Hematopoietic multipotent progenitor cell treated with erythropoietin and hydrocortisone succinate and interleukin-3 and kit ligand, for 8 days (in vitro differentiated cells): Measurements from ENCODE around the gene KLF11.
A peak's percentile ranks its signal among the peaks of the same experiment; 100 is the strongest.

Experiments used
- DNase-seq: peaks from one replicate; pipeline ENCODE4 v3.0.0-alpha.2; 2015

KLF11 gene

DNA sequence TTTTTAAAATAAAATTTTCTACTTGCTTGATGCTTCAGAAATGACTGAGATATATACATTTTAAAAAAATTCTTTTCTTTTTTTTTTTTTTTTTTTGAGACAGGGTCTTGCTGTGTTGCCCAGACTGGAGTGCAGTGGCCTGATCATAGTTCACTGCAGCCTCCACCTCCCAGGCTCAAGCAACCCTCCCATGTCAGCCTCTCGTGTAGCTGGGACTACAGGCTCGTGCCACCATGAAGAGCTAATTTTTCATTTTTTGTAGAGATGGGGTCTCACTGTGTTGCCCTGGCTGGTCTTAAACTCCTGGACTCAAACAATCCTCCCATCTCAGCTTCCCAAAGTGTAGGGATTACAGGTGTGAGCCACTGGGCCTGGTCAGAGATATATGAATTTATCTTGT lies 24.0 kb downstream of the KLF11 start:
- no peak for DNase-seq

- no peak for DNase-seq
Observed at GRCh38 chr2:10067881-10068280, 24.5 kb downstream of the KLF11 start.

DNA sequence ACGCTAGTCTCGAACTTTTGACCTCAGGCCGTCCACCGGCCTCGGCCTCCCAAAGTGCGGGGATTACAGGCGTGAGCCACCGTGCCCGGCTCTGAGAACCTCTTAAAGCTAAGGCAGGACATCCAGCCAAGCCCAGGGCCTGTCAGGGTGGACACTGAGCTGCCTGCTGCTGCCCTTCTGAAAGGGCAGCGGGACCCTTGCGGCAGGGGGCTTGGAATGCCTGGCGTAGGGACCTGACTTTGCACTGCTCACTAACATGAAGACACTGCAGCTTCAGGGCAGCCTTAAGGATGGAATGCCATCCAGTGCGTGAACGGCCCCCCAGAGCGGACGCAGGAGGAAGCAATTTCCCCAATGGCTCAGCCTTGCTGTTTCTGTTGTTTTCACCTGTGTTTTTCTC lies 27.8 kb downstream of the KLF11 start:
- no peak for DNase-seq

DNA sequence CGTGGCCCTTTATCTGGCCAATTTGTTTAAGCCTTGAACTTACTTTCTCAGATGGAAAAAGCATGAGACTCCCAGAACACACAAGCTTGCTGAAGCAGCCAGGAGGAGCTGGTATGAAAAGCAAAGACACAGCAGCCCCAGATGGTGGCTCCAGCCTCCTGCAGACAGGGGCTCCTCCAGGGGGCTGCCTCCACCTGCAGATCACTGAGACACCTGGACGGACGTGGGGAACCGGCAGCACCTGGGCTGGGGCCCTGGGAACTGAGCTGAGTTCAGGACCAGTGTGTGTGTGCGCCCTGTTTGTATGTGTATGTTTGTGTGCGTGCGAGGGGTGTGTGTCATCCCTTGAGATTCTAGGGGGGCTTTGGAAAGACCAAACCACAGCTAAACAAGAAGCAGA lies 28.2 kb downstream of the KLF11 start:
- DNase-seq = no peak

DNA sequence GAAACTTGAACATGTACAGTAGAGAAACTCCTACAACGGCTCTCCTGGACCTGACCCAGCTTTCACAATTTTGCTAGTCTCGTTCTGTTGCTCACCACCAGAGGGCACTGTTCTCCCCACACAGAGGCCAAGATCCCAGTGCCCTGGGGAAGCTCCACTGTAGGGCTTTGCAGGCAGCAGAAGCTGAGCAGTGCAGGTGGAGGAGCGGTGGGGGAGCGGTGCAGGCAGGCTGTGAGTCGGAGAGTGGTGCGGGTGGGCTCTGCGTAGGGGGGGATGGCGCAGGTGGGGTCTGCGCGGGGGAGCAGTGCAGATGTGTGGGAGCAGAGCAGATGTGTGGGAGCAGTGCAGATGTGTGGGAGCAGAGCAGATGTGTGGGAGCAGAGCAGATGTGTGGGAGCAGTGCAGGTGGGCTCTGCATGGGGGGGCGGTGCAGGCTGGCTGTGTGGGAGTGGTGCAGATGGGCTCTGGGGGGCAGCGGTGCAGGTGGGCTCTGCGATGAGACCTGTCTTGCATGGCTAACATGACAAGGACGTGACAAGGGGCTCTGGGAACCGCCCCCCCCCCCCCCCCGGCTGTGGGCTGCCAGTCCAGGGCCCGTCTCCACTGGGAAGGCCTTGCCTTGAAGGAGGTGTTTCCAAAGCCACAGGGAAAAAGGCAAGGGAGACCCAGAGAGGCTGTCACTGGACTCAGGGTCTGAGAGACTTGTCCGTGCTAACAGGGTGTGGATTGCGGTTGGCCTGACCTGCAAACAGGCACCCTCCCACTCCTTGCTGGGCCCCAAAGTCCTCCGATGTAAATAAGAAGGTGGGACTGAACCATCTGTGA lies 29.5 kb downstream of the KLF11 start:
- peak; percentile 84 for DNase-seq

DNA sequence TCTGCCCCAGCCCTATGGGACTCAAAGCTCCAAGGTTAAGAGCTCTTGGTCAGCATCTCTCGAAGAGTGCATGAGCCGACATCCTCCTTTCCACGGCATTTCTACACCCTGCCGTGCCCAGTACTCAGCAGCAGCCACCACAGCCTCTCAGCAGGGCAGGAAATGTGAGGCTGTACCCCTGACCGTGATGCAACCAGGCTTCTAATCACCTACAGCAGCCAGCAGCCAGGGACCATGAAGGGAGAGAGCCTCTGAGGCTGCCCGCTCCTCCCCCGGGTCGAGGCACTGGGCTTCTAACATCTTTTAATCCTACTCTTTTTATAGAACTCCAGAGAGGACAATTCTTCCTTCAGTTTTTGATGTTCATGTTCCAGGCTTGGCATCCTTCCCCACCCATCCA lies 30.4 kb downstream of the KLF11 start:
- DNase-seq = no peak

DNA sequence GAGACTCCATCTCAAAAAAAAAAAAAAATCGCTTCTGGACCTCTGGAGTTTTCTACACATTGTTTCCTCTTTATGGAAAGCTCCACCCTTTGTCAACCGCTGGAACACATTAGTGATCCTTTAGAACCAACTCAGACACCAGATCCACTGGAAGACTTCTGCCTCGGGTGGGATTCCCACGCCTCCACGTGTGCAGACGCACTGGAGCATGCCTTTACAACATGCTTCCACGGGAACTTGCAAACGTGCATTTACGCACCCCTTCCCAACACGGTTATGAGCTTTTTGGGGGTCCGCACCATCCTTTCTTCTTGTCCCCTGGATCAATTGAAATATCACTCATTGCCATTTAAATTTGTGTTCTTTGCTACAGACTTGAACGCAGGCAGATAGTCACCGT lies 31.8 kb downstream of the KLF11 start:
- no peak for DNase-seq

GRCh38 chr2:10075571-10076209 lies 32.3 kb downstream of the KLF11 start:
- no peak for DNase-seq

GRCh38 chr2:10076511-10076910 lies 33.2 kb downstream of the KLF11 start:
- DNase-seq = no peak

- DNase-seq = no peak
Observed at GRCh38 chr2:10076988-10077527, 33.7 kb downstream of the KLF11 start.

DNA sequence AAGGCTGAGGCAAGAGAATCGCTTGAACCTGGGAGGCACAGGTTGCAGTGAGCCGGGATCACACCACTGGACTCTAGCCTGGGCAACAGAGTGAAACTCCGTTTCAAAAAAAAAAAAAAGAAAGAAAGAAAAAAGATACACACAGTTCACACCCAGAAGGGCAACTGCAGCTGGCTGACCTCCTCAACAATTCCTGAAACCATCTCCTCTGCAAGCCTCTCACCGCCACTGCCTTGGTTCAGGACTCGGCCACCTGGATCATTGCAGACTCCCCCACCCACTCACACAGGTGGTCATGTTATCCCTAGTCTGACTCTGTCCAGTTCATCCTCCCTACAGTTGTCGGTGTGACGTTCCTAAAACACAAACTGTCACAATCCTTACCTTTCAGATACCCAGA lies 34.7 kb downstream of the KLF11 start:
- DNase-seq = no peak

GRCh38 chr2:10078704-10079265 lies 35.4 kb downstream of the KLF11 start:
- DNase-seq = no peak

DNA sequence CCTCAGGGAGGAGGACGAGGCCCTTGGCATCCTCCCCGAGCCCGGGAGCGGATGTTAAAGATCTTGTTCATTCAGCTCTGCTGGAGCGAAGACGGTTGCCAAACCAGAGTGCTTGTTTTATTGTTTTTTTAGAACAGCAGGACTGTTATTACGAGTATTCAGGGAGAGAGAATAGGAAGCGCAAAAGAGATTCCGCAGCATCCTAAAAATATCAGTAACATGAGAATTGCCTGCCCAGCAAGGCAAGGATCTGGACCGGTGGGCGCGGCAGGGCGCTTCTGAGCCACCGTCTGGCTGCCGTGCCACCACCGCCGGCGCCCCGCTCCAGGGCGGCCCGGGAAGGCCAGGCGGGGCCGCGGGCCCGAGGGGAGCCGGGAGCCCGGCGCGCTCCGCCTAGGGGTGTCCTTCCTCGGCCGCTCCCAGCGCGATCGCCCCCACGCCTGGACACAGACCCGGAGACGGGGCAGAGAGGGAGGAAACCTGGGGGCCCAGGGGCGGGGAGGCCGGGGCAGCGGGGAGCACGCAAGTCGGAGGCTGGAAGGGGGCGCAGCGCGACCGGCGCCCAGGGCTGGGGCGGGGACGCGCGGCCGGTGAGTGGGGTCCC lies 36.0 kb downstream of the KLF11 start:
- DNase-seq = no peak

- no peak for DNase-seq
Observed at GRCh38 chr2:10079870-10080535, 36.7 kb downstream of the KLF11 start, which contains the start of gene CYS1. Gene CYS1, minus strand, starts transcription at chr2:10080411. Its CDS starts 188 bp downstream, at chr2:10080223.

GRCh38 chr2:10080536-10081304 lies 37.4 kb downstream of the KLF11 start:
- DNase-seq = no peak

- no peak for DNase-seq
Observed at GRCh38 chr2:10083046-10083445, 39.7 kb downstream of the KLF11 start.

- no peak for DNase-seq
Observed at GRCh38 chr2:10083692-10084211, 40.4 kb downstream of the KLF11 start.

- no peak for DNase-seq
Observed at GRCh38 chr2:10084223-10084865, 41.0 kb downstream of the KLF11 start.

DNA sequence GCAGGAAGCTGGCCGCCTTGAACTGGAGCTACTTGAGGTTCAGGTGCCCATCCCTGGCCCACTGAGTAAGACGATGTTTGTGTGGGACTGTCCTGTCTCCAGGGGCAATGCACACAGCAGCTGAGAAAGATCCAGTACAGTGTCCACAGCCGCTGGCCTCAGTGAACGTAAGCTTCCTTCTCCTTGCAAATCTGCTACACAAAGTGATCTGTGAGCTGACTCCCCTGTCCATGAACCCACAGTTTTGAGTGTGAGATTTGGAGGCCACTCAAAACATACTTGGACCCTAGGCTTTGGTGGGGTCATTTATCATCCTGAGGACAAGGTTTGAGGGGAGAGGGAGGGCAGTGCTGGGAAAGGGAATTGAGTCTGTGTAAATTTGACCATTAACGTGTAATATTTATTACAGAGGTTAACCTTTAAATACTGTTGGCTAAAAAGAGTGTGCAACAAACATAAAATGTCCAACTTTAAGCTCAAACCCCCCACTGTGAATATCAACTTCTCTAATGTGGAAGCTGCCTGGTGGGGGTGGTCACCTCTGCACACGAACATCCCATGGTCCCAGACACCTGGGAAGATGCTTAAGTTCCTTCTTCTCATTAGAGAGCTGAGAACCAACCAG lies 41.8 kb downstream of the KLF11 start:
- no peak for DNase-seq

DNA sequence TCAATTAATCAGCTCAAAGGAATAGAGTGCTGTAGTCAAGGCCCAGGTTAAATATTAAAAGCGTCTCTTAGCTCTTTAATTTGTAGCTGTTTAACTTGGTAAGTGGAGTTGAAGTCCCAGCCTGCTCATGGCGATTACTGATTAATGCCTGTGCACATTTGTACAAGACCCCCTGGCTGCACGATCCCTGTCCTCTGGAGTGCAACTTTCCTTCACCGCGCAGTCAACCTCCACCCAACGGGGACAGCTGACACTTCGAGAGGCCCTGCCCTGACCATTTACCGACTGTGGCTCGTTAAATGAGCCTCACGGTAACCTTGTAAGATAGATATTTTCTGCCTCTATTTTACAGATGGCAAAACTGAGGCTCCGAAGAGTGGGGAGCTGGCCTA lies 42.3 kb downstream of the KLF11 start:
- DNase-seq = no peak

GRCh38 chr2:10086950-10087349 lies 43.6 kb downstream of the KLF11 start:
- no peak for DNase-seq
